ENCODE measurements around the gene PDE4C. TPM values are rescaled to one million over a fixed set of nuclear protein-coding genes. Genes with fewer than 3 reads are reported as not detected.

PDE4C gene
- total RNA-seq, 1 donor from 2014 or later = not detected

Other genes with a start within 250 kb of the PDE4C start
- gene ARRDC2, start 218.3 kb downstream of the PDE4C start, total RNA-seq = 43.1 and 46.7 TPM in 2 replicates
- 93.4 and 93.9 TPM in 2 replicates for gene IL12RB1, start 139.5 kb downstream of the PDE4C start, total RNA-seq
- gene MAST3, start 128.7 kb downstream of the PDE4C start, total RNA-seq = 22.5 and 23.7 TPM in 2 replicates
- 13.9 and 16.6 TPM in 2 replicates for gene PIK3R2, start 73.3 kb downstream of the PDE4C start, total RNA-seq
- 60.7 and 61.5 TPM in 2 replicates for gene IFI30, start 52.6 kb downstream of the PDE4C start, total RNA-seq
- 7.4 and 9.6 TPM in 2 replicates for gene MPV17L2, start 33.2 kb downstream of the PDE4C start, total RNA-seq
- gene RAB3A, start 22.4 kb downstream of the PDE4C start, total RNA-seq = 3.5 and 4.7 TPM in 2 replicates
- gene IQCN, start 48.0 kb upstream of the PDE4C start, total RNA-seq = 4.9 and 5.4 TPM in 2 replicates
- 292 and 308 TPM in 2 replicates for gene JUND, start 55.2 kb upstream of the PDE4C start, total RNA-seq
- 170 and 178 TPM in 2 replicates for gene LSM4, start 96.6 kb upstream of the PDE4C start, total RNA-seq
- 26.4 and 30.2 TPM in 2 replicates for gene PGPEP1, start 114.2 kb upstream of the PDE4C start, total RNA-seq
- gene GDF15, start 159.7 kb upstream of the PDE4C start, total RNA-seq = 0.32 TPM in 1 of 2 replicates, not detected in the other
- gene LRRC25, start 171.2 kb upstream of the PDE4C start, total RNA-seq = not detected in 2 replicates
- gene SSBP4, start 193.0 kb upstream of the PDE4C start, total RNA-seq = 178 and 195 TPM in 2 replicates
- gene ISYNA1, start 211.7 kb upstream of the PDE4C start, total RNA-seq = 22.6 and 26.0 TPM in 2 replicates